HG03066 (cell line): ENCODE data around the gene ONECUT3.

Experiments used
- ATAC-seq: cut with Tn5 transposase; IDR thresholded peaks from one replicate; pipeline ENCODE4 v1.9.1; 2021; ENCODE audit warnings: low read depth; ENCODE audit not compliant: unreplicated experiment

The ONECUT3 gene

DNA sequence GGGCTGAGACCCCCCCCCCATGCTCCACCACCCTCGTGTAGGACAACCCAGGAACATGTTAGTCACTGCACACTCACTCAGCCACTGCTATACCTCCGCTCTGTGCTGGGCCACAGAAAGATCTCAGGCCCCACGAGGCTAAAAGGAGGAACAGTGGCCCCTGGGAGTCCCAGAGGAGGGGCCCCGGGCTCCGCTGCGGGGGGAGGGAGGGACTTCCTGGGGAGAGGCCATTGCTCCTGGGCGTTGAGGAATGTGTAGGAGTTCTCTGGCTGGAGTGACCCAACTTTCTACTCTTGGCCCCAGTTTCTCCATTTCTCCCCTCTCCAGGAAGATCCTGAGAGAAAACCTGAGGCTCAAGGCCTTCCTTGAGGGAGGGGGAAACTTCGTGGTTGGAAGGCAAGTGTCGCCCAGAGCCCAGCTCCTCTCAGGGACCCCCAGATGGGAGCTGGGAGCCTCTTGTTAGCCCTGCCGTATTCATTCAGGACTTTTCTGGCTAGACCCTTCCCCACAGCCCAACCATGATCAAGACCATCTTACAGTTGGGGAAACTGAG lies 13.6 kb downstream of the ONECUT3 start:
- no peak for ATAC-seq

DNA sequence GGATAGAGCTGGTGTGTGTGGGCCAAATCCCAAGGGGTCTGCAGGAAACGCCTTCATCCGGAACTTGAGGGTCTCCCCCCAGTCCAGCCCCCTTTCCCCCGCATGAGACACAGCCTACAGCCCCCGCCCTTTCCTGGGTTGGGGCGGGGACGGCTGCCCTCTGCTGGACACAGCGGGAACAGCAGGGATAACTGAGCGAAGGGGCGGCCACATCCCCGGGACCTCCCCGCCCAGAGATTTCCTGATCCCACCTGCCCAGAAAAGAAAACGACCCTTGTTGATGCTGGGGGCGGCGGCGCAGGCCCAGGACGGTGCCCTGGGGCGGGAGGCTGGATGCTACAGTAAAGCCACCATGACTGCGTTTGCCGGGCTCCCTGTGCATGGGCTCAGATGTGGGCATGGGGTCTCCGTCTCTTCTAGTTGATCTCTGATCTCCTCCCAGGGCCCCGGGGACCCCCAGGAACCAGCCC lies 14.2 kb downstream of the ONECUT3 start:
- no peak for ATAC-seq

GRCh38 chr19:1768248-1768647 lies 14.9 kb downstream of the ONECUT3 start:
- ATAC-seq, result no peak

DNA sequence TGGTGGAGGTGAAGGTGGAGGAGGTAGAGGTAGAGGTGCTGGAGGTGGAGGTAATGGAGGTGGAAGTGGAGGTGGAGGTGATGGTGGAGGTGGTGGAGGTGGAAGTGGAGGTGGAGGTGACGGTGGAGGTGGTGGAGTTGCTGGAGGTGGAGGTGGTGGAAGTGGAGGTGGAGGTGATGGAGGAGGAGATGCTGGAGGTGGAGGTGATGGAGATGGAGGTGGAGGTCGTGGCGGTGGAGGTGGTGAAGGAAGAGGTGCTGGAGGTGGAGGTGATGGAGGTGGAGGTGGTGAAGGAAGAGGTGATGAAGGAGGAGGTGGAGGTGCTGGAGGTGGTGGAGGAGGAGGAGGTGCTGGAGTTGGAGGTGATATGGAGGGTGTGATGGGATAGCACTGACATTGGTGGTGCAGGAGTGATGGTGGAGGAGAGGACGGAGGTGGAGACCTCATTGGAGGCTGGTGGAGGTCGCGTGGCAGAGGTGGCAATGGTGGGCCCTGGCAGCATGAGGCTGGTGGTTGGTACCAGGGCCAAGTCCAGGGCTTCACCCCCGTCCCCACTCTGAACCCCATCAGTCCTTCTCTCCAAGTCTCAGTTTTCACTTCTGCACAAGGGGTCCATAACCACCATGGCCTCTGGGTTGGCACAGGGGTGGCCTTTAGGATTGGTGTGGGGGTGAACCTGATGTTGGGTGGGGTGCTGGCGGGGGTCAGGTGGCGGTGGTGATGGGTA lies 15.8 kb downstream of the ONECUT3 start:
- no peak for ATAC-seq

DNA sequence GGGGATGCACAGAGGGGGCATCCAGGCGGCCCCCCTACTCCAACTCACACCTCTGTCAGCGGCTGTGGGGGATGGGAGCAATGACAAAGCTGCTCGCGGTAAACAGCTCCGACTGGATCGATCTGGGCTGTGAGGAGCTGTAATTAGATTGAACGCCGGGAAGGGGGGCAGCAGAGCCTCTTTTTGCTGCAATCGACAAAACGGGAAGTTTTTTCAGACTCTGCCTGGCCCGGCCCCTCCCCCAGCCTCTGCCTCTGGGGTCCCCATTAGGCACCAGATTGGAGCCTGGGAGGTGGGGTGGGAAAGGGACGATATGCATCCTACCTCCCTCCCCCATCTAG lies 16.3 kb downstream of the ONECUT3 start:
- no peak for ATAC-seq

DNA sequence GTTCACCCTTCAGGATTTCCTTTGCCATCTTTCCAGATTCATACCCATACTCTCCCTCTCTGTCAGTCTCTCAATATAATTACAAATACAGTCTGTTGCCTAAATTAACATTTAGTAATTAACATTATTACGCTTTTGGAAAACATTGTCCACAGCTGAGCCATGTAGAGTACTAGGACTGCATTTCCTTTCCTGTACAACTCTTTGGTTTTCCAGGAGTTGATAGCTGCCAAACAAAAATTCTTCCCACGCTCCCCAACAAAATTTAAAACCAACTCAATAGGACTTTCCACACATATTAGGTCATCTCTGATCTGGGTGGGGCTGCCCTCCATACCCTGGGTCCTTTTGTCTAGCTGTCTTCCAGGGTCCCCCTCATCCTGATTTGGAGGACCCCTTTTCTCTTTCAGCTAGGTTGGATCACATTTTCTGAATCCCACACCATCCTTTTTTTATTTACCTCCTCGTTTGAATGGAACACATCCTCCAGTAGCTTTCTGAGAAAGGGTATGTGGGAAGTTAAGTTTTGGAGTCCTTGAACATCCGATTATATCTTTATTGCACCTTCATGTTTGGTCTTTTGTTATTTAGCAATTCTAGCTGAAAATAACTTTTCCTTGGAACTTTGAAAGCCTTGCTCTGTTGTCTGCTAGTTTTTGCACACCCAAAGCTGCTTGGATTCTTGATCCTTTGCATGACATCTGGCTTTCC lies 17.7 kb downstream of the ONECUT3 start:
- ATAC-seq, result no peak

DNA sequence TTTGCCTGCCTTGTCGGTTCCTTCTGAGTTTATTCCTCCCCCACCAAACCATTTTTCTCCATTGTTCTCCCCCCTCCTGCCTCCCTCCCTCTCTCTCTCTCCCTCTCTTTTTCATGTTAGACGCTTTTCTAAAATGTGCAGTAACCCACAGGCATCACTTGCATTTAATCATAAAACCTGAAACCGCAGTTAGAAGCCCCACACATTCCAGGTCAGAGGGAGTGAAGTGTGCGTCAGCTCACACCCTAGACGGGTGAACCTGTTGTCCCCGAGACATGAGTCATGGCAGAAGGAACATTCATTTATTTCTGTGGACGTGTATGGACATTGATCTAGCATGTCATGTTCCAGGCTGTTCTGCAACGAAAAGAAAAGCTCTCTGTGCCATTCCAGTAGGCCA lies 19.9 kb downstream of the ONECUT3 start:
- ATAC-seq, result no peak

GRCh38 chr19:1774989-1775772 lies 21.9 kb downstream of the ONECUT3 start:
- ATAC-seq, result no peak

- ATAC-seq, result no peak
Observed at GRCh38 chr19:1775951-1776605, 22.8 kb downstream of the ONECUT3 start.

DNA sequence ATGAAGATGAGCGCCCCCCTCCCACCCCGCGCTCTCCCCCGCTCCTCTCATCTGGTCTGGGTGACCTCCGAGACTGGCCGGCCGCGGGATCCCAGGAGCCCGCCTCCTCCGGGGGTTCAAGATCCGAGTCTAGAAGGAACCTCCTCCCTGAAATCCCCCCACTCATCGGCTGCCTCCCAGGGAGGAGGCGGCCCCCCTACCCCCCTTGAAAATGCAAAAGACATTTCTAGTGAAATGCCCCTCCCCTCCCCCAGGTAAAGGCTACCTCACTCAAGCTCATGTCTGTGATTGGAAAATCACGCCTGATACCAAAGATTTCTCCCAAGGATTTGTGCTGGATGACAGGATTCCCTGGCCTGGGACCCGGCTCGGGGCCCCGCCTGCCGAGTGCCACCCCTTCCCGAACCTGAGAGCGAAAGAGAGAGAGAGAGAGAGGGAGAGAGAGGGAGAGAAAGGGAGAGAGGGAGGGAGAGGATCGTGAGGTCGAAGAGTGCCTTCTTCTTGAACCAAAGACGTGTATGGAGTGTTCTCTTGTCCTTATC lies 23.4 kb downstream of the ONECUT3 start:
- no peak for ATAC-seq

- ATAC-seq, result no peak
Observed at GRCh38 chr19:1777149-1777548, 23.8 kb downstream of the ONECUT3 start.

DNA sequence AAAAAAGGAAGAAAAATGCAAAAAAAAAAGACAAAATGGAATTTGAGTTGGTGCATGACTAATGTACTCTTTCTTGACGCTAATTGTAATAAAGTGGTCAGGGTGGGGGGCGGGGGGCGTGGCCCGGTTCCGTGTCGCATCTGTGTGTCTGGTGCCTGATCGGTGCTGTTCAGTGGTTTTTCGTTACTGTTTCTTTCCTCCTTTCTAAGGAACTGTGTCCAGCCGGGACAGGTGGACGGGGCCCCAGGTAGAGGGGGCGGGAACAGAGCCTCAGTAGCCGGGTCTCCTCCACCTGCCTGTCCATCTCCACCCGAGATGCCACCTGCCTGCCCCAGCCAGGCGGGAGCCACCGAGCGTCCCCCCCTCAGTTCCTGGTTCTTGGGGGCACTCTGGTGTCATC lies 26.3 kb downstream of the ONECUT3 start:
- ATAC-seq, result no peak

DNA sequence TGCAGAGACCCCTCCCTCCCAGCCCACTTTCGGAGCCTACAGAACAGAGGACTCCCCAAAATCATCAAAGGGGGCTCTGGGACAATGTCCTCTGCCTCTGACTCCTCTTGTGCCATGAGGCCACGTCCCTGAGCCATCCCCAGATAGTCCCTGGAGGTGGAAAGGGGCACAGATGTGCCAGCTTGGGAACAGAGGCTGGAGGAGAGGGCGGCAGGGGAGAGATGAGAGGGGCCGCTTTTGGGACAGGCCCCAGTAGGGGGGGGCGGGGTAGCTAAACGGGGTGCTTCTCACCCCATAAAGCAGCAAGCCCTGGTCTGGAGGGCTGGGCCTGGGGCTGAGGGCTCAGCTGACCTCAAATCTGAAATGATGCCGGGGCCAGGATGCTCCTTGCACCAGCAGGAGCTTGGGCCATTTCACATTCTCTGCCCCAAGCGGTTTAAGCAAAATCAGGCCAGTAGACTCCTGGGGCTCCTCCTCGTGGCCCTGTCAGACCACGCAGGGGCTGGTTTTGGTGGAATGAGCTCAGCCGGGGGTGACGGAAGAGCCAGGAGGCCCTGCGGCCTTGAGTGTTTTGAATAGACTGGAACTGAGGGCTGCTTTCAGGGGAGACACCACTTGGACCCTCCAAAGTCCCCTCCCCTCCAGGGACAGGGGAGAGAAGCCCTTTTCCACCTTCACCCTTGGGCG lies 27.1 kb downstream of the ONECUT3 start:
- ATAC-seq, result no peak

DNA sequence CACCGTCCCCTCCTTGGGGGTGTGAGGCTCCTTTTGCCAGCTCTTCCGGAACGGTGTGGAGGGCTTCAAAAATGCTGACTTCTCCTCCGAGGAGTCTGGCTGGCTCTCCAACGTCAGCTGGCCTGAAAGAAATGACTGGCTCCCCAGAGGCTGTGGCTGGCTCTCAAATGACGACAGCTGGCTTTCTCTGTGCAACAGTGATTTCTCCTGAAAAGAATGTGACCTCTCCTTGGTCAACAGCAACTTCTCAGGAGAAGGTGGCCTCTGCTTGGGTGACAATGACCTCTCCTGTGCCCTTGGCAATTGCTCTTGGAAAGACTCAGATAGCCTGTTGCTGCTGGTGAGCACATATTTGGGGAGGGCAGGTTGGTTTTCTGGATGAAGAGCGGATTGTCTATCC lies 29.2 kb downstream of the ONECUT3 start:
- ATAC-seq, result no peak

GRCh38 chr19:1783354-1783753 lies 30.0 kb downstream of the ONECUT3 start:
- ATAC-seq, result no peak

GRCh38 chr19:1783874-1784273 lies 30.6 kb downstream of the ONECUT3 start:
- no peak for ATAC-seq

- ATAC-seq, result no peak
Observed at GRCh38 chr19:1785310-1785709, 32.0 kb downstream of the ONECUT3 start.

- ATAC-seq, result no peak
Observed at GRCh38 chr19:1786668-1787067, 33.4 kb downstream of the ONECUT3 start.

DNA sequence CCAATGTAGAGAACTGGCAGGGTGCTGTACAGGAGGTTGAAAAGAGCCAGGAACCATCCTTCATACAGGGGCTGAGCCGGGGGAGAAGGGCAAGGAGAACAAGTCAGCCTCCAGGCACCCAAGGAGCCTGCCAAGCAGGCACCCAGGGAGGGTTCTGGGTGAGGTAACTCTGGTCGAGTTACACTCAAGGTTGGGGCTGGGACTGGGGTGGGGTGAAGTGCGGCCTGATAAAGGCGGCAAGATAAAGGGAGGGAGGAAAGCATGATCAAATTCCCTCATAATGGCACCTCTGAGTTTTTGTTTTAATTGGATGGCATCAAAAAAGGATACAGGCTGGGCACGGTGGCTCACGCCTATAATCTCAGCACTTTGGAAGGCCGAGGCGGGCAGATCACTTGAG lies 33.8 kb downstream of the ONECUT3 start:
- ATAC-seq, result no peak
